Ectodermal cell (in vitro differentiated cells): ENCODE data around the gene STARD9. TPM values are rescaled to one million over a fixed set of nuclear protein-coding genes. Genes with fewer than 3 reads are reported as not detected.
A peak's percentile ranks its signal among the peaks of the same experiment; 100 is the strongest.

Experiments used
- H3K27ac ChIP-seq: 2 replicates; pipeline ENCODE4 v1.7.0; 2013; ENCODE audit warnings: mild to moderate bottlenecking, low read depth, low read length; ENCODE audit not compliant: insufficient read depth, poor library complexity, severe bottlenecking
- H3K27me3 ChIP-seq: 2 replicates; pipeline ENCODE4 v1.7.0; 2013; ENCODE audit warnings: mild to moderate bottlenecking, low read length; ENCODE audit not compliant: insufficient read depth, control insufficient read depth, poor library complexity, severe bottlenecking
- H3K36me3 ChIP-seq: one replicate; pipeline ENCODE4 v1.7.0; 2013; ENCODE audit warnings: low read length; ENCODE audit not compliant: control insufficient read depth, insufficient read depth
- H3K4me1 ChIP-seq: one replicate; pipeline ENCODE4 v1.7.0; 2013; ENCODE audit warnings: low read length; ENCODE audit not compliant: control insufficient read depth, insufficient read depth
- H3K4me3 ChIP-seq: 2 replicates; pipeline ENCODE4 v1.7.0; 2013; ENCODE audit warnings: low read depth, low read length, control low read depth; ENCODE audit not compliant: insufficient read depth
- H3K9me3 ChIP-seq: 2 replicates; pipeline ENCODE4 v1.7.0; 2013; ENCODE audit warnings: mild to moderate bottlenecking, low read length, moderate library complexity; ENCODE audit not compliant: control insufficient read depth
- WGBS, 2 experiments: methylation state at CpG; one replicate each; pipeline ENCODE4 v1.1.7; 2013; ENCODE audit warnings: missing lambda C conversion rate in 2 of 2; 5-methylcytosine and 5-hydroxymethylcytosine counted together
- polyA plus RNA-seq, 4 experiments: library from polyadenylated mRNA; stranded (reverse); fragments of 50-300 nt; gene quantifications; one replicate each; pipeline ENCODE4 v1.2.3, GENCODE V29; 2013

Gene STARD9
- 8.5 TPM for polyA plus RNA-seq (2013, experiment 1 of 4)
- polyA plus RNA-seq (2013, experiment 2 of 4), result 10.1 TPM
- 6.7 TPM for polyA plus RNA-seq (2013, experiment 3 of 4)
- 9.4 TPM for polyA plus RNA-seq (2013, experiment 4 of 4)

DNA sequence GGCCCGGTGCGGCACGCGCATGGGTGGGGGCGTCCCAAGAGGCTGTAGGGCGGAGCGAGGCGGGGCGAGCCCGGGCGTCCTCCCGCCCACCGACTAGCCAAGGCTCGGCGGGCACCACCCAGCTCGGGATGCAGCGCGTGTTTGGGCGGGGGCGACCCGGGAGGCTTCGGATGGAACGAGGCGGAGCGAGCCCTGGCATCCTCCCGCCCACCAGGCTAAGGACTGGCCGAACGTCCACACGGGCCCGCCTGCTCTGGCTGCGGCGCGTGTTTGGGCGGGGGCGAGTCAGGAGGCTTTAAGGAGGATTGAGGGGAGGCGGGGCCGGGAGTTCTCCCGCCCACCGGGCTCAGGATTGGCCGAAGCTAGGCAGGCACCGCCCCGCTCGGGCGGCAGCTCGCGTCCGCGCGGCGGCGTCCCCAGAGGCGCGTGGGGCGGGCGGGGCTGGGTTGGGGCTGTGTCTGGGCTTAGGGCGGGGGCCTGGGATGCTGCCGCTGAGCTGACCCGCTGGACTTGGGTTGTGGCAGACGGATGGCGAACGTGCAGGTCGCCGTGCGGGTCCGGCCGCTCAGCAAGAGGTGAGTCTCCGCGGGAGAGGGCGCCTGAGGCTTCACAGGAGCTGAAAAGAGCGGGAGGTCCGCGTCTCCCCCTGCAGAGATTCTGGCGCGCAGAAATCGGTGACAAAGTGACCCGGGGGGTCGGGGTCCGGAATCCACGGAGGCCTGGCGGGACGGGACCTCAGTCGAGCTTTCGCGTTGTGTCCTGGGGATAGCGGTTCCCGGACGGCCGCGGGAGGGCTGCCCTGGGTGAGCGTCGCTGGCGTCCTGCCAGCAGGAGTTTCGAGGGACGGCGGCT, at the start of gene STARD9:
Gene STARD9, plus strand, starts transcription at position 419 of the 852 bp plus-strand sequence. Its CDS starts 110 bp downstream, at position 529.
- Histone ChIP-seq H3K4me3 (peak within 1 kb of the TSS; percentile 58), H3K4me1 (no peaks in the 10 kb centered on the region), H3K27ac (no peak within 1 kb of the TSS), H3K36me3 (no peaks in the 10 kb centered on the region), H3K27me3 (peaks cover 15% of the 10 kb centered on the region), H3K9me3 (no peaks in the 10 kb centered on the region)
- WGBS, 2 experiments, result 0 to 1% methylated on average over 95 of the region's 95 CpGs

DNA sequence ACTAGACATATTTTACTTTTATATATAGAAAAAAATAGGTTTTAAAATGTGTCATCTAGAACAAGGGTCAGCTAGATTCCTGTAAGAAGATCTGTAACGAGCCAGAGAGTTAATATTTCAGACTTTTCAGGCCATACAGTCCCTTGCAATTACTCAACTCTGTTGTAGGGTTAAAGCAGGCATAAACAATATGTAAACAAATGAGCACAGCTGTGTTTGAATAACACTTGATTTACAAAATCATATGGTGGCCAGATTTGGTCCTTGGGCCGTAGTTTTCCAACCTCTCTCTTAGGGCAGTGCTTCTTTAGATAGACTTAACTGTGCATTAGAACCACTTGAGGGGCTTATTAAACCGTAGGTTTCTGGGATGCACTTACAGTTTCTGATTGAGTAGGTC, 46.4 kb upstream of the STARD9 start:
- H3K4me1 ChIP-seq, result no peaks in the 10 kb centered on the region
- H3K4me3 ChIP-seq, result no peak overlapping the region
- no peaks in the 10 kb centered on the region for H3K9me3 ChIP-seq
- peaks cover 3% of the 10 kb centered on the region for H3K36me3 ChIP-seq
- WGBS, 2 experiments, result 91 to 95% methylated on average over 3 of the region's 3 CpGs
- H3K27me3 ChIP-seq, result no peaks in the 10 kb centered on the region
- no peak overlapping the region for H3K27ac ChIP-seq

GRCh38 chr15:42533246-42533645, 42.2 kb upstream of the STARD9 start:
- no peak overlapping the region for H3K27ac ChIP-seq
- no peaks in the 10 kb centered on the region for H3K9me3 ChIP-seq
- WGBS, 2 experiments, result no CpG with 5 or more reads among the region's 1 CpG
- H3K27me3 ChIP-seq, result no peaks in the 10 kb centered on the region
- no peak overlapping the region for H3K4me3 ChIP-seq
- H3K4me1 ChIP-seq, result no peaks in the 10 kb centered on the region
- no peaks in the 10 kb centered on the region for H3K36me3 ChIP-seq

DNA sequence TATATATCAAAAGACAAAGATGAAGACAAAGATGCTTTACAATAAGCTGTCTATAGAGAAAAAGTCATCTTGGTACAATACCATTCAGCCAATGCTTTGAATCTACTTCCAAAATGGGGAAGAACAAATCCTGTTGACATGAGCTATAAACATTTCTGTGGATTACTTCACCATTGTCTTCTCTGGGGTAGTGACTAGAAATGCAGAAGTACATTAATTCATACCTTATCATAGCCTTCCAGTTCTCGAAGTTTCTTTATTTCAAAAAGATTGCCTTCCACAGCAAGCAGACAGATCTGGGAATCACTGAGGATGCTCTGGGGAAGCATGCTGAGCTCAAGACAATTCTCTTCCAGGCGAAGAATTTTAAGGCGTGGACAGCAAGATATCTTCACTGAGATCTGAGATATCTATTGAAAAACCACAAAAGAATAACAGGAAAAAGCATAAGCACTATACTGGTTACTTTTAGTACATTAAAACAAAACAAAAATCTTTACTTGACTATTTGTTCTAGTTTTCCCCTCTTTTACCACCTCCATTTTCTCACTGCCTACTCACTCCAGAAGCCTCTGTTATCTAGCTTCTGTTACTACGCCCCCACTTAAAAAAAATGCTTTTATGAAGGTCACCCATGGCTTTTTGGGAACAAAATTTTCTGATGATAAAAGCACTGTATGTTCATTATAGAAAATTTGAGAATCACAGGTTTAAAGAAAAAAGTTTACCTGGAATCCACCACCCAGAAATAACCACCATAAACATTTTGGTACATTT, 30.4 kb upstream of the STARD9 start:
- no peak overlapping the region for H3K4me3 ChIP-seq
- peaks cover 6% of the 10 kb centered on the region for H3K36me3 ChIP-seq
- 91 to 94% methylated on average over 4 of the region's 4 CpGs for WGBS, 2 experiments
- no peaks in the 10 kb centered on the region for H3K27me3 ChIP-seq
- peaks cover 13% of the 10 kb centered on the region for H3K4me1 ChIP-seq
- no peaks in the 10 kb centered on the region for H3K9me3 ChIP-seq
- H3K27ac ChIP-seq, result no peak overlapping the region

- Histone ChIP-seq H3K9me3 (no peaks in the 10 kb centered on the region), H3K4me3 (peak overlapping the region; percentile 85), H3K4me1 (peaks cover 13% of the 10 kb centered on the region), H3K27ac (no peak overlapping the region), H3K27me3 (no peaks in the 10 kb centered on the region), H3K36me3 (peaks cover 6% of the 10 kb centered on the region)
- WGBS, 2 experiments, result 2 to 12% methylated on average over 7 to 9 of the region's 9 CpGs
Measured at GRCh38 chr15:42547918-42548248, 27.5 kb upstream of the STARD9 start.

DNA sequence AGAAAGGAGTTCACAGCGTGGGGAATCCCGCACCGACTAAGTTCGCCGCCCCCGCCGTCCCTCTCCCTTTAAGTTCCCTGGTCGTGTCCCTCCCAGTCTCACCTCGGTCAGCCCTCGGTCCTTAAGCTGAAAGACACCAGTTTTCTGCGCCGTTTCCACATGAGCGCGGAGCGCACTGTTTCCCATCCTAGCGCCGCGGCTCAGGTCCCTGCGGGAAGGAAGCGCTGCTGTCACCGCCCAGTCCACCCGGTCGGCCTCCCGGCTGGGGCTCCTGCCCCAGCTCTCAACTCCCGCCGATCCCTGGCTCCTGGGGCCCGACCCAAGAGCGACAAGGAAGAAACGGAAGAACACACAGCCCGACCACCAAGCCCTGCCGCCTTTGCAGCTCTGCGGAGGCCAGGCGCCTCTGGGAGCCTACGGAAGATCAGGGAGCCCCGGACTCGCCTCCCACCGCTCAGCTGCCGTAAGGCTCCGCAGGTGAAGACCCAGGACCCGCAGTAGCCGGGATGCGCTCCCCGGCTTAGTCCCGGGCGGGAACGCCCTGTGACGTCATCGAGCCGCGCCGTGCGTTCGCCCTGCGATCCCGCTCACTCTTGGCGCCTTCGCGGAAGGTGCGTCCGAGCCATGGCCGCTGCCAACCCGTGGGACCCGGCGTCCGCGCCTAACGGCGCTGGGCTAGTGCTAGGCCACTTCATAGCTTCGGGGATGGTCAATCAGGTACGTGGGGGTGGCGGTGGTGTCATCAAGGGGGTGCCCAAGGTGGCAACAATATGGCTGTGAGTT, 27.0 kb upstream of the STARD9 start, which contains the start of the genes HAUS2 and LRRC57:
Gene HAUS2, plus strand, starts transcription at position 590 of the 783 bp plus-strand sequence. Its CDS starts 35 bp downstream, at position 625.
Gene LRRC57, minus strand, starts transcription at position 545 of the 783 bp plus-strand sequence. Its CDS starts 359 bp downstream, at position 186.
- Histone ChIP-seq H3K4me1 (peaks cover 13% of the 10 kb centered on the region), H3K27me3 (no peaks in the 10 kb centered on the region), H3K36me3 (peaks cover 6% of the 10 kb centered on the region), H3K27ac (peak within 1 kb of the TSS; percentile 56), H3K9me3 (no peaks in the 10 kb centered on the region), H3K4me3 (peak within 1 kb of the TSS; percentile 85)
- 0% methylated on average over 71 of the region's 71 CpGs for WGBS, 2 experiments

DNA sequence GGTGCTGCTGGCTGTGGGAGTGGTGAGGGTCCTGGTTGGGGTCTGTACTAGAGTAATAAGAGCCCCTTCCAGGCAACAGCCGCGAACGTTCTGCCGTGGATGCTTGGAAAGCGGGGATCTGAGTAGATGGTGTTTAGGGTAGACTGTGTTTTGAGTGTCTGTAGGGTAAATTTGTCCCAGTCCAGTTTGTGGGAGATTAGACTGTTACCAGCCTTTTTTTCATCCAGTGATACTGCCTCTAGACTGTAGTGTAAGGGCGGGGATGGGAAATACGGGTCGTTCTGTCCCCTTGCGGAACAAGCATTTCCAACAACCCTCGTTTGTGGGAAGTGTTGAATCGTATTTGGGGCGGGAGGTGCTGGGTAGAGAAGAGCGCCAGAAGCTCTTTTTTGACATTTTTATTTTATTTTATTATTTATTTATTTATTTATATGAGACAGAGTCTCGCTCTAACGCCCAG, 26.3 kb upstream of the STARD9 start:
- H3K27me3 ChIP-seq, result no peaks in the 10 kb centered on the region
- H3K27ac ChIP-seq, result peak overlapping the region; percentile 56
- WGBS, 2 experiments, result 0 to 1% methylated on average over 12 to 13 of the region's 15 CpGs

DNA sequence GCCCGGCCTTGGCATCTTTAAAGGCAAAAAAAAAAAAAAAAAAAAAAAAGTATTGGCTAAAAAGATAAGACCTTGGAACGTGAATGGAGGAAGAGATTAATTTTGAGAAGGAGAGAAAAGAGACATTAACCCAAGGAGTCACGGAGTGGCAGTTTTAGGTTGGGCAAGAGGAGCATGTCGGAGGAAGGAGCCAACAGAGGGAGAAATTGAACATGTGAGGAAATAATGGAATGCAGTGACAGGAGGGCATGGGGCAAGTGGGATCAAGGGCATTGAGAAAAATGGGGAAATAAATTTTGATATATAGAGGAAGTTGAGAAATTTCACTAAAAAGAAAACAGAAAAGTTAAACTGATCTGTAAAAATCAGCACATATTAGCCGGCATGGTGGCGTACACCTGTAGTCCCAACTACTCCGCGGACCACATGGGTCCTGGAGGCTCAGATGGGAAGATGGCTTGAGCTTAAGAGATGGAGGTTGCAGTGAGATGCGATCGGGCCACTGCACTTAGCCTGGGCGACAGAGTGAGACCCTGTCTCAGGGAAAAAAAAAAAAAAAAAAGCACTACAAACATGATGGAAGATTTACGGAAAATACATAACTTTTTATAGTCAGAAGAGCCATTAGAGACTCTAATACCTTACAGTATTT, 25.5 kb upstream of the STARD9 start:
- WGBS, 2 experiments, result 83 to 87% methylated on average over 11 to 12 of the region's 12 CpGs
- Histone ChIP-seq H3K27me3 (no peaks in the 10 kb centered on the region), H3K4me3 (peak overlapping the region; percentile 85), H3K36me3 (no peaks in the 10 kb centered on the region), H3K4me1 (peaks cover 13% of the 10 kb centered on the region), H3K27ac (no peak overlapping the region), H3K9me3 (no peaks in the 10 kb centered on the region)

More for the DNA sequence above, 26.3 kb upstream of the STARD9 start:
- no peaks in the 10 kb centered on the region for H3K9me3 ChIP-seq
- peaks cover 6% of the 10 kb centered on the region for H3K36me3 ChIP-seq
- peak overlapping the region; percentile 85 for H3K4me3 ChIP-seq
- peaks cover 13% of the 10 kb centered on the region for H3K4me1 ChIP-seq

GRCh38 chr15:42553554-42553953, 21.9 kb upstream of the STARD9 start:
- peaks cover 3% of the 10 kb centered on the region for H3K4me1 ChIP-seq
- no peak overlapping the region for H3K27ac ChIP-seq
- H3K36me3 ChIP-seq, result no peaks in the 10 kb centered on the region
- no peaks in the 10 kb centered on the region for H3K9me3 ChIP-seq
- no peak overlapping the region for H3K4me3 ChIP-seq
- no peaks in the 10 kb centered on the region for H3K27me3 ChIP-seq
- WGBS, 2 experiments, result 89% methylated on average over 1 of the region's 1 CpG; no CpG with 5 or more reads in 1 of the 2 experiments
